Measurements from ENCODE around the gene DPH2. TPM values are rescaled to one million over a fixed set of nuclear protein-coding genes. Genes with fewer than 3 reads are reported as not detected.

The DPH2 gene
- total RNA-seq, 1 donor from 2014 or later: 15.0 TPM

Other genes starting within 250 kb of the DPH2 start
- not detected in 2 replicates for gene ARTN, start 36.2 kb upstream of the DPH2 start, total RNA-seq
- gene IPO13, start 23.1 kb upstream of the DPH2 start, total RNA-seq: 5.5 and 10.9 TPM in 2 replicates
- gene ATP6V0B, start 5.0 kb downstream of the DPH2 start, total RNA-seq: 111 and 125 TPM in 2 replicates
- gene B4GALT2, start 9.2 kb downstream of the DPH2 start, total RNA-seq: 44.0 and 56.8 TPM in 2 replicates
- 1.3 and 1.4 TPM in 2 replicates for gene CCDC24, start 21.6 kb downstream of the DPH2 start, total RNA-seq
- gene SLC6A9, start 61.5 kb downstream of the DPH2 start, total RNA-seq: 0.13 TPM in 2 replicates
- gene KLF17, start 148.8 kb downstream of the DPH2 start, total RNA-seq: not detected in 2 replicates
- gene KLF18, start 171.6 kb downstream of the DPH2 start, total RNA-seq: not detected in 2 replicates
- gene DMAP1, start 243.5 kb downstream of the DPH2 start, total RNA-seq: 11.4 and 16.8 TPM in 2 replicates

All from dermis microvascular lymphatic vessel endothelial cell (primary cell).